ENCODE results near the gene HS3ST2.

DNA sequence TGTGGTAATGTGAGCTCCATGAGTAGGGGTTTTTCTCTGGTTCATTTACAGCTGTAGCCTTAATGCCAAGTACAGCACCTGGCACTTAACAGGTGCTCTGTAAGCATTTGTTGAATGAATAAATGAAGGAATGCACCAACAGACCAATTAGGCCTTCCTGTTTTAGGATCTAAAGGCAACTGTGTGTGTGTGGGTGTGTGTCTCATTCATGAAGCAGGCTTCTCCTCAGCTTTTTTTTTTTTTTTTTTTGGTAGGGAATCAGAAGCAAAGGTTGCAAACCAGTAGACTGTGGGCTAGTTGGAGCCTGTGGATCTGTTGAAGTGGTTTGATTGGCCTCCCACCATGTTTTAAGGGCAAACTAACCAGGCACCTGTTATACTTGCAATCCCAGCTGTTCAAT lies 48.1 kb downstream of the HS3ST2 start:
- TF ChIP-seq, protein P1, sequence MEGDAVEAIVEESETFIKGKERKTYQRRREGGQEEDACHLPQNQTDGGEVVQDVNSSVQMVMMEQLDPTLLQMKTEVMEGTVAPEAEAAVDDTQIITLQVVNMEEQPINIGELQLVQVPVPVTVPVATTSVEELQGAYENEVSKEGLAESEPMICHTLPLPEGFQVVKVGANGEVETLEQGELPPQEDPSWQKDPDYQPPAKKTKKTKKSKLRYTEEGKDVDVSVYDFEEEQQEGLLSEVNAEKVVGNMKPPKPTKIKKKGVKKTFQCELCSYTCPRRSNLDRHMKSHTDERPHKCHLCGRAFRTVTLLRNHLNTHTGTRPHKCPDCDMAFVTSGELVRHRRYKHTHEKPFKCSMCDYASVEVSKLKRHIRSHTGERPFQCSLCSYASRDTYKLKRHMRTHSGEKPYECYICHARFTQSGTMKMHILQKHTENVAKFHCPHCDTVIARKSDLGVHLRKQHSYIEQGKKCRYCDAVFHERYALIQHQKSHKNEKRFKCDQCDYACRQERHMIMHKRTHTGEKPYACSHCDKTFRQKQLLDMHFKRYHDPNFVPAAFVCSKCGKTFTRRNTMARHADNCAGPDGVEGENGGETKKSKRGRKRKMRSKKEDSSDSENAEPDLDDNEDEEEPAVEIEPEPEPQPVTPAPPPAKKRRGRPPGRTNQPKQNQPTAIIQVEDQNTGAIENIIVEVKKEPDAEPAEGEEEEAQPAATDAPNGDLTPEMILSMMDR (conservative IDR thresholded peaks at IDR 0.05; ENCODE audit: low read depth, low read length): no peak
- no peak for TF ChIP-seq EZH2 (IDR thresholded peaks at IDR 0.05; ENCODE audit: borderline replicate concordance, low read depth, low read length, poor library complexity, severe bottlenecking)
